Epithelial cell of esophagus (primary cell): ENCODE measurements around the gene LRFN2.

Source experiments
- DNase-seq: peaks from one replicate; pipeline ENCODE4 v3.0.0; 2010; ENCODE audit warnings: low read depth
- H3K4me3 ChIP-seq: 2 replicates; pipeline ENCODE4 v1.5.1; 2011; ENCODE audit warnings: mild to moderate bottlenecking, low read length, control low read depth
- CTCF ChIP-seq: IDR thresholded peaks from 2 replicates; pipeline ENCODE4 v1.5.1; 2011; ENCODE audit warnings: low read depth, mild to moderate bottlenecking, low read length, control low read depth, inconsistent platforms; ENCODE audit not compliant: insufficient read depth; ENCODE audit errors: missing control alignments

Gene LRFN2

GRCh38 chr6:40535110-40535818 lies 51.9 kb downstream of the LRFN2 start:
- no peak for DNase-seq
- TF ChIP-seq CTCF: no peak

GRCh38 chr6:40532349-40533000 lies 54.7 kb downstream of the LRFN2 start:
- no peak for DNase-seq
- no peak overlapping the region for H3K4me3 ChIP-seq
- no peak for TF ChIP-seq CTCF

More at GRCh38 chr6:40535110-40535818, 51.9 kb downstream of the LRFN2 start:
- no peak overlapping the region for H3K4me3 ChIP-seq

GRCh38 chr6:40529919-40530318 lies 57.2 kb downstream of the LRFN2 start:
- H3K4me3 ChIP-seq: no peak overlapping the region
- TF ChIP-seq CTCF: no peak
- DNase-seq: no peak

- no peak overlapping the region for H3K4me3 ChIP-seq
- no peak for TF ChIP-seq CTCF
- DNase-seq: no peak
Measured at GRCh38 chr6:40529040-40529439, 58.1 kb downstream of the LRFN2 start.

GRCh38 chr6:40528051-40528450 lies 59.1 kb downstream of the LRFN2 start:
- H3K4me3 ChIP-seq: no peak overlapping the region
- no peak for TF ChIP-seq CTCF

GRCh38 chr6:40526036-40526435 lies 61.1 kb downstream of the LRFN2 start:
- TF ChIP-seq CTCF: no peak
- no peak for DNase-seq
- H3K4me3 ChIP-seq: no peak overlapping the region

More at GRCh38 chr6:40528051-40528450, 59.1 kb downstream of the LRFN2 start:
- no peak for DNase-seq
